ENCODE measurements around the gene MCCC2.

Gene MCCC2

GRCh38 chr5:71679714-71680113 lies 92.6 kb downstream of the MCCC2 start:
- Mint-ChIP-seq H3K4me1 (no peaks in the 10 kb centered on the region), H3K27me3 (peaks cover 32% of the 10 kb centered on the region)

GRCh38 chr5:71680510-71680909 lies 93.4 kb downstream of the MCCC2 start:
- H3K27ac Mint-ChIP-seq, result no peak overlapping the region
- H3K36me3 Mint-ChIP-seq, result peaks cover 4% of the 10 kb centered on the region
- peaks cover 15% of the 10 kb centered on the region for H3K9me3 Mint-ChIP-seq
- no peak overlapping the region for H3K4me3 Mint-ChIP-seq
- peaks cover 36% of the 10 kb centered on the region for H3K27me3 Mint-ChIP-seq
- H3K4me1 Mint-ChIP-seq, result no peaks in the 10 kb centered on the region

More at GRCh38 chr5:71679714-71680113, 92.6 kb downstream of the MCCC2 start:
- H3K4me3 Mint-ChIP-seq, result no peak overlapping the region
- H3K9me3 Mint-ChIP-seq, result peaks cover 11% of the 10 kb centered on the region
- H3K36me3 Mint-ChIP-seq, result no peaks in the 10 kb centered on the region
- H3K27ac Mint-ChIP-seq, result no peak overlapping the region

GRCh38 chr5:71681296-71681695 lies 94.2 kb downstream of the MCCC2 start:
- H3K27me3 Mint-ChIP-seq, result peaks cover 38% of the 10 kb centered on the region

GRCh38 chr5:71684309-71684708 lies 97.2 kb downstream of the MCCC2 start:
- Mint-ChIP-seq H3K4me3 (no peak overlapping the region), H3K27ac (no peak overlapping the region), H3K4me1 (no peaks in the 10 kb centered on the region), H3K27me3 (peaks cover 35% of the 10 kb centered on the region), H3K36me3 (peaks cover 4% of the 10 kb centered on the region), H3K9me3 (peaks cover 11% of the 10 kb centered on the region)

More at GRCh38 chr5:71681296-71681695, 94.2 kb downstream of the MCCC2 start:
- Mint-ChIP-seq H3K27ac (no peak overlapping the region), H3K4me3 (no peak overlapping the region), H3K4me1 (no peaks in the 10 kb centered on the region), H3K9me3 (peaks cover 11% of the 10 kb centered on the region), H3K36me3 (peaks cover 4% of the 10 kb centered on the region)

GRCh38 chr5:71693828-71694427 lies 106.8 kb downstream of the MCCC2 start:
- H3K27ac Mint-ChIP-seq, result no peak overlapping the region
- peaks cover 6% of the 10 kb centered on the region for H3K4me1 Mint-ChIP-seq
- no peak overlapping the region for H3K4me3 Mint-ChIP-seq
- H3K9me3 Mint-ChIP-seq, result peaks cover 15% of the 10 kb centered on the region
- peaks cover 3% of the 10 kb centered on the region for H3K36me3 Mint-ChIP-seq
- no peaks in the 10 kb centered on the region for H3K27me3 Mint-ChIP-seq

DNA sequence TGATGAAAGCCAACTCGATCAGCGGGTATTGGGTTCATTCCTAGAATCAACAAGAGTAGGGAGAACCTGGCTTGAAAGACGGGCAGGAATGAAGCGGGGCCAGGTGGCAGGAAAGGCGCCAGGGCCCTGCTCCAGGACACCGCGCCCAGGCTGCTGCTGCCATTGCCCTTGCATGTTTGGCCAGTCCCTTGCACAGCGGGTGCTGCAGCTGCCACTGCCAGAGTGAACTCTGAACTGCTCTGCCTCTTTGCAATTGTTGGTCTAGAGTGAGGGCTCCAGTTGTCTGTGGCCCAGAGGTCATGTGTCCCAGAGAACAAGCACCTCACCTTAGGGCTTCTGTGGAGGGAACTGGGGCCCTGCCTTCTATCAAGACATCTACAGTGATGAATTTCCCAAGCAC lies 107.9 kb downstream of the MCCC2 start:
- H3K4me3 Mint-ChIP-seq, result no peak overlapping the region
- H3K27ac Mint-ChIP-seq, result no peak overlapping the region
- H3K9me3 Mint-ChIP-seq, result peaks cover 15% of the 10 kb centered on the region
- peaks cover 3% of the 10 kb centered on the region for H3K36me3 Mint-ChIP-seq
- peaks cover 6% of the 10 kb centered on the region for H3K4me1 Mint-ChIP-seq
- H3K27me3 Mint-ChIP-seq, result no peaks in the 10 kb centered on the region

GRCh38 chr5:71695595-71695994 lies 108.5 kb downstream of the MCCC2 start:
- no peak overlapping the region for H3K4me3 Mint-ChIP-seq
- H3K27ac Mint-ChIP-seq, result no peak overlapping the region
- H3K4me1 Mint-ChIP-seq, result peaks cover 6% of the 10 kb centered on the region
- H3K36me3 Mint-ChIP-seq, result peaks cover 3% of the 10 kb centered on the region
- no peaks in the 10 kb centered on the region for H3K27me3 Mint-ChIP-seq
- H3K9me3 Mint-ChIP-seq, result peaks cover 15% of the 10 kb centered on the region

GRCh38 chr5:71697967-71698366 lies 110.8 kb downstream of the MCCC2 start:
- peaks cover 3% of the 10 kb centered on the region for H3K36me3 Mint-ChIP-seq
- H3K4me3 Mint-ChIP-seq, result peak overlapping the region; percentile 35
- H3K4me1 Mint-ChIP-seq, result peaks cover 6% of the 10 kb centered on the region
- H3K9me3 Mint-ChIP-seq, result peaks cover 15% of the 10 kb centered on the region
- H3K27ac Mint-ChIP-seq, result no peak overlapping the region
- peaks cover under 1% of the 10 kb centered on the region for H3K27me3 Mint-ChIP-seq

DNA sequence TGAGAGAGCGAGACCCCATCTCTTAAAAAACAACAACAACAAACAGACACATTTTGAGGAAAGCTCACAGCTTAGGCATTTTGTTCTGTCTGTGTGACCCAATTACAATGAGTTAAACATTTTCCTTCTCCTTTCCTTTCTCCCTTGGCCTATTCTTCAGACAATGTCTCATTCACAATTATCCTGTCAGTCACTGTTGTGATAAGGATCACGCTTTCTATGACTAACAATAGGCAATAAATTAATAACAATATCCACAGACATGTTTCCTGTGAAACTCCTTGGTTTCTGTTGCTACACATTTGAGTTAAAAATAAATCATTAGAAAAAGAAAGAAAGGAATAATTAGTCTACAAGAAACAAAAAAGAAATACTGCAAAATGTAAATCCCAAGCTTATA lies 112.1 kb downstream of the MCCC2 start:
- peaks cover 6% of the 10 kb centered on the region for H3K4me1 Mint-ChIP-seq
- H3K4me3 Mint-ChIP-seq, result no peak overlapping the region
- H3K36me3 Mint-ChIP-seq, result peaks cover 3% of the 10 kb centered on the region
- peaks cover 15% of the 10 kb centered on the region for H3K9me3 Mint-ChIP-seq
- no peak overlapping the region for H3K27ac Mint-ChIP-seq
- H3K27me3 Mint-ChIP-seq, result peaks cover 3% of the 10 kb centered on the region

- Mint-ChIP-seq H3K36me3 (peaks cover 3% of the 10 kb centered on the region), H3K4me1 (peaks cover 6% of the 10 kb centered on the region), H3K9me3 (peaks cover 15% of the 10 kb centered on the region), H3K27ac (no peak overlapping the region), H3K27me3 (peaks cover 3% of the 10 kb centered on the region), H3K4me3 (no peak overlapping the region)
Measured at GRCh38 chr5:71699751-71700150, 112.6 kb downstream of the MCCC2 start.

- Mint-ChIP-seq H3K9me3 (peaks cover 15% of the 10 kb centered on the region), H3K36me3 (peaks cover 3% of the 10 kb centered on the region), H3K4me3 (no peak overlapping the region), H3K4me1 (peaks cover 6% of the 10 kb centered on the region), H3K27ac (no peak overlapping the region), H3K27me3 (peaks cover 3% of the 10 kb centered on the region)
Measured at GRCh38 chr5:71700803-71701202, 113.7 kb downstream of the MCCC2 start.

DNA sequence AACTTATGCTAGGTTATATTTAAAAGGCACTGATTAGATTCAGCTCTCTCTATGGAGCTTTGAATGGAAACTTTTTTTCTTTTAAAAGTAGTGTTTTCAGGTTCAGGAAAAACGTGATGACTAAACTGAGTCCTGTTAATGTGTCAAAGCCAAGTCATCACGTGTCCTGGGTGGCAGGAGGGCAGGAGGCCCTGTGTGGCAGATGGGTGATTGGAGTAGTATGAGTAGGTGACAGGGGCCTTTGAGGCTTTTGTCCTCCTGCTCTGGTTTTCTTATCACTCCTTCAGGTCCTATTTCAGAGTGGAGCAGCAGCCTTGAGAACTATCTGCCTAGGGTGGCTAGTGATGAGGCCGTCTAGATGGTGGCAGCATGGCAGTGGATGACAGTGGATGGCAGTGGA lies 114.3 kb downstream of the MCCC2 start:
- peaks cover 12% of the 10 kb centered on the region for H3K9me3 Mint-ChIP-seq
- no peak overlapping the region for H3K4me3 Mint-ChIP-seq
- H3K27me3 Mint-ChIP-seq, result peaks cover 3% of the 10 kb centered on the region
- no peak overlapping the region for H3K27ac Mint-ChIP-seq
- H3K4me1 Mint-ChIP-seq, result peaks cover 6% of the 10 kb centered on the region
- H3K36me3 Mint-ChIP-seq, result peaks cover 3% of the 10 kb centered on the region

- Mint-ChIP-seq H3K4me3 (no peak overlapping the region), H3K9me3 (no peaks in the 10 kb centered on the region), H3K27ac (no peak overlapping the region), H3K4me1 (no peaks in the 10 kb centered on the region), H3K36me3 (no peaks in the 10 kb centered on the region), H3K27me3 (peaks cover 3% of the 10 kb centered on the region)
Measured at GRCh38 chr5:71703941-71704340, 116.8 kb downstream of the MCCC2 start.

- H3K4me3 Mint-ChIP-seq, result no peak overlapping the region
- no peak overlapping the region for H3K27ac Mint-ChIP-seq
- H3K36me3 Mint-ChIP-seq, result no peaks in the 10 kb centered on the region
- H3K27me3 Mint-ChIP-seq, result peaks cover 5% of the 10 kb centered on the region
- no peaks in the 10 kb centered on the region for H3K4me1 Mint-ChIP-seq
- H3K9me3 Mint-ChIP-seq, result no peaks in the 10 kb centered on the region
Measured at GRCh38 chr5:71705421-71705820, 118.3 kb downstream of the MCCC2 start.

GRCh38 chr5:71706906-71707305 lies 119.8 kb downstream of the MCCC2 start:
- no peaks in the 10 kb centered on the region for H3K9me3 Mint-ChIP-seq
- no peak overlapping the region for H3K4me3 Mint-ChIP-seq
- H3K4me1 Mint-ChIP-seq, result no peaks in the 10 kb centered on the region
- no peak overlapping the region for H3K27ac Mint-ChIP-seq
- H3K36me3 Mint-ChIP-seq, result no peaks in the 10 kb centered on the region
- peaks cover 5% of the 10 kb centered on the region for H3K27me3 Mint-ChIP-seq

Measured in activated naive CD4-positive, alpha-beta T cell treated with anti-CD3 and anti-CD28 coated beads, Interleukin-2, amount 50 U/mL, for 24 hours (primary cell).